DMS53 treated with DMSO at 0.1 percent for 48 hours (cell line): ENCODE results near the gene FKBP4.

ENCODE experiments used
- DNase-seq: peaks from one replicate; lab custom pipeline; 2025; ENCODE audit not compliant: unreplicated experiment; lab: John Stamatoyannopoulos, UW

The FKBP4 gene

DNA sequence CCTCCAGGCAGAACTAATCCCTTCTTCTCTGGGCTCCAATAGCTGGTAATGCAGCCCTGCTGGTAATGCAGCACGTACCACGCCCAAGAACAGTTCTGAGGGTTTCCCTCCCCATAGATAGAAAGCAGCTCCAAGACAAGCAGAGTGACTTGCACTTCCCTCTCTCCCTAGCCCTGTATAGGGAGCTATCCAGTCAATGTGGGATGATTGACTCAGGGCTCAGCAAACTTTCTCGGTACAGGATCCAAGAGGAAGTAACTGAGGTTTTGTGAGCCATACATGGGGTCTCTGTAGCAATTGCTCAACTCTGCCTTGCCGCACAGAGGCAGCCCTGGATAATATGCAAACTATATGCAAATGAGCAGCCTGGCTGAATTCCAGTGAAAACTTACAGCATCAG is 15.5 kb upstream of the FKBP4 start:
- no peak for DNase-seq

GRCh38 chr12:2783936-2784600 is 10.7 kb upstream of the FKBP4 start:
- peak; percentile 66 for DNase-seq

DNA sequence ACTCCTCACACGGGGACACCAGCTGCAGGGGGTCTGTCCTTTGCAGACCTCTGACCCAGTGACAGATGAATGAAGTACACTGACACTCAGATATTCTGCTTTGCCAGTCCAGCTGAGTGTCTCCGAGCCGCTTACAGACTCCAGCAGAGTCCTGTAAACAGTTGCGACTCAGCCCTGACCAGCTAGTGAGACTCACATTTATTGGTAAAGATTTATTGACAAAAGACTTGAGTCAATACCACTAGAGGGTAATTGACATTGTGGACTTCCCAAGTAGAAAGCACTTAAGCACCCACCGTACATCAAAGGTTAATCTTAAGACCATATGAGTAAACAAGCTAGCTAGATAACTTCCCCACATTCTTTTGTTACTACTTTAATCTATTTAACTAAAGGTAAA is 9.8 kb upstream of the FKBP4 start:
- peak; percentile 42 for DNase-seq

DNA sequence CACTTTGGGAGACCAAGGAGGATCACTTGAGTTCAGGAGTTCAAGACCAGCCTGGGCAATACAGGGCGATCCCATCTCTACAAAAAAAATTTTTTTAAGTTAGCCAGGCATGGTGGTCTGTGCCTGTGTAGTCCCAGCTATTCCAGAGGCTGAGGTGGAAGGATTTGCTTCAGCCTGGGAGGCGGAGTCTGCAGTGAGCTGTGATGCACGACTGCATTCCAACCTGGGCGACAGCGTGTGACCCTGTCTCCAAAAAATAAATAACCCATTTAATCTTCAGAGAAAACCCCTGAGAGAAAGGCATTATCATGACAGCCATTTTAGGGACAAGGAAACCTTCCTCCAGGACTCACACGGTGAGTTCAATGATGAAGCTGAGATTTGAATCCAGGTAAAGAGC is 3.7 kb upstream of the FKBP4 start:
- no peak for DNase-seq

GRCh38 chr12:2792671-2793500 is 1.9 kb upstream of the FKBP4 start:
- no peak for DNase-seq

GRCh38 chr12:2793561-2793960 is 1.2 kb upstream of the FKBP4 start:
- no peak for DNase-seq

GRCh38 chr12:2794191-2794735 is 507 bp upstream of the FKBP4 start:
- DNase-seq: no peak

GRCh38 chr12:2795291-2796186 is 769 bp downstream of the FKBP4 start:
- DNase-seq: peak; percentile 51

GRCh38 chr12:2796187-2796666 is 1.5 kb downstream of the FKBP4 start:
- DNase-seq: no peak

DNA sequence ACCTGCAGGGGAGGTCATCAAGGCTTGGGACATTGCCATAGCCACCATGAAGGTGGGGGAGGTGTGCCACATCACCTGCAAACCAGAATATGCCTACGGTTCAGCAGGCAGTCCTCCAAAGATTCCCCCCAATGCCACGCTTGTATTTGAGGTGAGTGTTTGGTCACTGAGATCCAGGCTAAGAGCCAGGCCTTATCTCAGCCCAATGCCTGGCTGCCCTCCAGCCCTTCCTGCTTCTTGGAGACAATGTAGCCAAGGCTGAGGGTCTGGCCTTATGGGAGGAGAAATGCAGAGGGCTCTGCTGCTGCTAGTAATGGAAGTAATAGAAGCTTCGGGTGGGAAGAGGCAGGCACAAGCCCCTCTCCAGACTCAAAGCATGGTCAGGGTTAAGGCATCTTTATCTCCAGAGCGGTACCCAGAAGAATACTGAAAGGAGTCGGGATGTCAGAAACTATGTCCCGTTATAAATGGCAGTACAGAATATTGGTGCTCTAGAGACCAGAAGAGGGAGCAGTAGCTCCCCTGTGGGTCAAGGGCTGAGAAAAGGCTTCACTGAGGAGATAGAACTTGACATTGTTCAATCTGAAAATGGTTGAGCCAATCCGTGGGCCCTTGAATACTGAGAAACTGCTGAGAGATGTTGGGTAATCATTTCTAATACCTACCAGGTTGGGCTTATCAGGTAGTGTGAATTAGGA is 3.1 kb downstream of the FKBP4 start:
- DNase-seq: no peak

DNA sequence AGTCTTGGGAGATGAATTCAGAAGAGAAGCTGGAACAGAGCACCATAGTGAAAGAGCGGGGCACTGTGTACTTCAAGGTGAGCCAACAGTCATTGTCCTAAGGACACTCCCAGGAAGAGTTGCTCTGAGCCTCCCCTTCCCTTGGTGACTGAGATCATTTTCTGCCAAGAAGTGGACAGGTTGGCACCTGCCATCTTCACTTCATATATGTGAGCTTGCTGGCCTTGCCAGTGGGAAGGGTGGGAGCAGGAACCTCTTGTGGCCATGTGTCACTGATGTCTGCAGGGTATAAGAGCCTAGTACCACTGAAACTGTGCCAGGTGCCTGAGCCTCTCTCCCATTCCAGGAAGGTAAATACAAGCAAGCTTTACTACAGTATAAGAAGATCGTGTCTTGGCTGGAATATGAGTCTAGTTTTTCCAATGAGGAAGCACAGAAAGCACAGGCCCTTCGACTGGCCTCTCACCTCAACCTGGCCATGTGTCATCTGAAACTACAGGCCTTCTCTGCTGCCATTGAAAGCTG is 5.3 kb downstream of the FKBP4 start:
- DNase-seq: no peak

GRCh38 chr12:2801044-2801783 is 6.4 kb downstream of the FKBP4 start:
- no peak for DNase-seq

DNA sequence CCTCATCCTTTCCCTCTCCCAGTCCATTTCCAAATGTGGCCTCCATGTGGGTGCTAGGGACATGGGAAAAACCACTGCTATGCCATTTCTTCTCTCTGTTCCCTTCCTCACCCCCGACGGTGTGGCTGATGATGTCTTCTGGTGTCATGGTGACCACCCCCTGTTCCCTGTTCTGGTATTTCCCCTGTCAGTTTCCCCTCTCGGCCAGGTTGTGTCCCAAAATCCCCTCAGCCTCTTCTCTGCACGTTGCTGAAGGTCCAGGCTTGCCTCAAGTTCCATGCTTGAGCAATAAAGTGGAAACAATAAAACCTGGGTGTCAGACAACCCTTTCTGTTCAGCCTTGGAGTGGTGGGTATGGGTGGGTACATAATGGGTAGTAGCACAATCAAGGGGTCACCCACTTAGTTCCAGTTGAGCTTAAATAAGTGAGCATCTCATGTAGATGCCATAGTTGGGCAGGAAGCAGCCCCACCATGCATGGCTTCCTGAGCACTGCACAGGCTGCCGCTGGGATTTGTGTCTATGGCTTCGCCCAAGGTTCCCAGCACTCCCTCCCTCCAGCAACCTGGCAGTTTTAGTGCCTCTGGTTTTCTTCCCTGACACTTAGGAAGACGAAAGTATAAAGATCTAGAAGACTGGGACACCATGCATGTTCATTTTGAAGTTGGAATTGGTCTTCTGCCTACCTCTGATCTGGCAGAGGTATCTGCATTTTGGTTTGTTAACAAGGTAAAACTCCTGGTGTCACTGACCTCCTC is 9.0 kb downstream of the FKBP4 start:
- no peak for DNase-seq

DNA sequence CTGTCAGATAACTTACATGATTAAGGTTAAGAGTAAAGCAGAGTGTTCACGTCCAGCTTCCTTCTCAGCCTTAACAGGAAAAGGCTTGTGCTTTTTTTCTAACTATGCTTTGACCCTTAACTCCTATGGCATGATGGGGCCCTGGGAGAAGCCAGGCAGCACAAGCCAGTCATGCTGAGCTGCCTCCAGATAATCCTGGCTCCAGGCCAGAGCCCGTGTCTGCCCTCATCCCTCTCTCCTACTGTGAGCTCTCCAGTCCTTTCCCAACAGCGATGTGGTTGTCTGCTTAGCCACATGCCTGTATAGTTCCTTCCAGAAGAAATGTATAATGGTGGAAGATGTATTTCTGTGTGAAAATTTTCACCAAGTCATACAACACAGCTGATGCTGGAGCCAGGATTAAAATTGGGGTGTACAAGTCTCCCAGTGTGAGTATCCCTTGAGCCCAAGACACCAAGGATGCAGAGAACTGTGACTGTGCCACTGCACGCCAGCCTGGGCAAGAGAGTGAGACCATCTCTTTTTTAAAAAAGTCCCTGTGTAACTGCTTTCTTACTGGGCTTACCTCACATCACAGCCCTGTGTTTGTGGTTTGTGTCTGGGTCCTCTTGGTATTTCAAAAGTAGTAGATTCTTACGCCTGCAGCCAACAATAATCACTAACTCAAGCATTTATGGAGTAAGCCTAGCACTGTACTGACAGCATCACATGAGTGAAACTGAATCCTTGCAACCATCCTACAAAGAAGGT is 9.8 kb downstream of the FKBP4 start:
- DNase-seq: no peak

- DNase-seq: no peak
Measured at GRCh38 chr12:2805143-2805520, 10.4 kb downstream of the FKBP4 start.

GRCh38 chr12:2806700-2807099 is 11.9 kb downstream of the FKBP4 start:
- DNase-seq: no peak

DNA sequence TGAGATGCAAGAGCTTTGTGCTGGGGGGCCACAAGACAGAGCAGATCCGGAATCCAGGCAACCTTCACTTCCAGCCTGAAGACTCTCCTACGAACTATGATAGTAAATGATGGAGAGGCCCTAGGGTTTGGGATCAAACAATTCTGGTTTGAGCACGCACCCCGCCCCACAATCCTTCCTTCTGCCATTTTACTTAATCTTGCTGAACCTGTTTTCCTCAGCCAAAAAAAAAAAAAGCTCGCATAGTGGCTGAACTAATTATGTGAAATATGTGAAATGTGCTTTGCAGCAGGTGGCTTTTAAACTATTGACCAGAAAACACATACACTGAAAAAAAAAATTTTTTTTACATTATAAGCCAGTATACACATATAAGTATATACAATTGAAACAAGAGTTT is 17.0 kb downstream of the FKBP4 start:
- DNase-seq: peak; percentile 58
